Iris pigment epithelial cell (primary cell): Measurements from ENCODE around the gene GATD1.

Experiments used
- DNase-seq: peaks from one replicate; pipeline ENCODE4 v3.0.0-alpha.2; 2011; ENCODE audit warnings: low read depth

GATD1 gene

GRCh38 chr11:795634-796564, 18.6 kb upstream of the GATD1 start:
- DNase-seq: peak; percentile 87

GRCh38 chr11:794766-795633, 17.7 kb upstream of the GATD1 start:
- no peak for DNase-seq

- DNase-seq: no peak
Observed at GRCh38 chr11:794013-794765, 16.9 kb upstream of the GATD1 start.

- no peak for DNase-seq
Observed at GRCh38 chr11:793556-793955, 16.3 kb upstream of the GATD1 start.

- DNase-seq: no peak
Observed at GRCh38 chr11:792873-793272, 15.6 kb upstream of the GATD1 start.

GRCh38 chr11:792535-792821, 15.2 kb upstream of the GATD1 start:
- DNase-seq: no peak

GRCh38 chr11:791658-792534, 14.6 kb upstream of the GATD1 start:
- DNase-seq: no peak

- no peak for DNase-seq
Observed at GRCh38 chr11:790721-791564, 13.7 kb upstream of the GATD1 start.

- peak; percentile 40 for DNase-seq
Observed at GRCh38 chr11:789943-790342, 12.7 kb upstream of the GATD1 start, which contains the start of gene CEND1. TSS of gene CEND1 (minus strand) at chr11:790090. CDS start at chr11:788576, 1,514 bp downstream.

GRCh38 chr11:788953-789940, 12.0 kb upstream of the GATD1 start:
- no peak for DNase-seq

- DNase-seq: no peak
Observed at GRCh38 chr11:788009-788640, 10.8 kb upstream of the GATD1 start.

- DNase-seq: no peak
Observed at GRCh38 chr11:787084-787675, 9.9 kb upstream of the GATD1 start.

- no peak for DNase-seq
Observed at GRCh38 chr11:786235-787083, 9.2 kb upstream of the GATD1 start.

GRCh38 chr11:783581-784015, 6.3 kb upstream of the GATD1 start:
- peak; percentile 80 for DNase-seq

GRCh38 chr11:782264-783174, 5.2 kb upstream of the GATD1 start:
- no peak for DNase-seq

GRCh38 chr11:779955-780532, 2.8 kb upstream of the GATD1 start:
- DNase-seq: no peak
